Thoracic aorta (tissue), 2 donors: ENCODE data around the gene C7. TPM values are rescaled to one million over a fixed set of nuclear protein-coding genes. Genes with fewer than 3 reads are reported as not detected.

Experiments
- ATAC-seq: fragments of 150-250 bp; one replicate; pipeline ENCODE4 v1.8.0; 2017; ENCODE audit warnings: low read depth; ENCODE audit not compliant: insufficient number of reproducible peaks, low FRiP score
- DNase-seq: peaks from one replicate; pipeline ENCODE4 v3.0.0-alpha.2; 2020; ENCODE audit warnings: low spot score
- H3K27ac ChIP-seq, 2 donors: fragments of 200-600 bp; sonication (generic); 1 replicate in 1 of 2; 2 replicates in 1 of 2; pipeline ENCODE4 v1.5.1; 2016; ENCODE audit warnings: mild to moderate bottlenecking in 2 of 2, moderate library complexity in 2 of 2
- H3K27me3 ChIP-seq: fragments of 200-600 bp; sonication (generic); replicated peaks from 2 replicates; pipeline ENCODE4 v1.6.0; 2016; ENCODE audit warnings: mild to moderate bottlenecking; ENCODE audit not compliant: insufficient read depth
- H3K36me3 ChIP-seq: fragments of 200-600 bp; sonication (generic); one replicate; pipeline ENCODE4 v1.5.1; 2016
- H3K4me1 ChIP-seq, 2 donors: fragments of 200-600 bp; sonication (generic); 1 replicate in 1 of 2; 2 replicates in 1 of 2; pipeline versions ENCODE4 v1.5.1 to v1.6.0; 2016; ENCODE audit warnings: low read depth in 2 of 2, mild to moderate bottlenecking in 1 of 2; ENCODE audit not compliant: control insufficient read depth in 1 of 2
- H3K4me3 ChIP-seq: fragments of 200-600 bp; sonication (generic); 2 replicates; pipeline ENCODE4 v1.5.1; 2016; ENCODE audit warnings: mild to moderate bottlenecking
- H3K9me3 ChIP-seq: fragments of 200-600 bp; sonication (generic); 2 replicates; pipeline ENCODE4 v1.5.1; 2016
- CTCF ChIP-seq: fragments of 200-600 bp; sonication (generic); IDR thresholded peaks from one replicate; pipeline ENCODE4 v1.5.1; 2019; ENCODE audit warnings: antibody characterized with exemption
- total RNA-seq, 2 donors: library from RNA; depleted of rRNA; stranded (reverse); fragments of >200 nt; gene quantifications; one replicate each; pipeline versions ENCODE4 v1.1.0 to v1.2.3, GENCODE V29; 2016

C7 gene
- total RNA-seq, 2 donors from 2014 or later: 99.5 to 105 TPM

GRCh38 chr5:40914835-40915234 lies 5.5 kb downstream of the C7 start:
- no peak for TF ChIP-seq CTCF
- ATAC-seq (no peak), DNase-seq (no peak)
- Histone ChIP-seq H3K27me3 (no peaks in the 10 kb centered on the region), H3K27ac (no peak overlapping the region), H3K9me3 (no peaks in the 10 kb centered on the region), H3K36me3 (no peaks in the 10 kb centered on the region), H3K4me1 (peaks cover 0 to 14% of the 10 kb centered on the region in 2 donors), H3K4me3 (no peak overlapping the region)

DNA sequence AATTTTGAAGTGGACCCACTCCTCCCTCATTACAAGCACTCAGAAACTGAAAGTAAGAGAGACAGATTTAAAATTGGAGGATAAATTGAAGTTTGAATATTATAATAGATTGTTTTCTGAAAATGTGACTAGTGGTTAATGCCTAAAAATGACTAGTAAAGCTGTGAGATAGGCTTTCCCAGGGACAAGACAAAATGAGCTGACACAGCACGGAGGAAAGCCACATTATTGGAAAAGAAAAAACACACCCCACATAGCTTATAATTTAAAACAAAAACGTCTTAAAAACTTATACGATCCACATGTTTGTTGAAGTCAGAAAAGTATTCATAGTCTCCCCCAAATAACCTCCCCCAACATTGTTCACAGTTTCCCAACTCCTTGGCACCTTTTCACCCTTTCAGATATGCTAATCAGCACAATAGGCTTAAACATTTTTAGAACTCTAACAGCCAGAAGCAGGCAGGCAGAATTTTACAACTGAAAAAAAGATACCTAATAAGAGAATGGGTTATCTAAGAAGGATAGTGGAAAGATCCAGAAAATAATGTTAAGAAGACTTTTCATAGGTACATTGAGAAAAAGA lies 6.1 kb downstream of the C7 start:
- DNase-seq (no peak), ATAC-seq (no peak)
- Histone ChIP-seq H3K36me3 (no peaks in the 10 kb centered on the region), H3K27ac (no peak overlapping the region), H3K4me1 (peaks cover 0 to 14% of the 10 kb centered on the region in 2 donors), H3K4me3 (no peak overlapping the region), H3K9me3 (no peaks in the 10 kb centered on the region), H3K27me3 (no peaks in the 10 kb centered on the region)
- TF ChIP-seq CTCF: no peak

GRCh38 chr5:40916226-40916625 lies 6.9 kb downstream of the C7 start:
- no peak overlapping the region for H3K27ac ChIP-seq
- peaks cover 0 to 14% of the 10 kb centered on the region in 2 donors for H3K4me1 ChIP-seq
- no peaks in the 10 kb centered on the region for H3K27me3 ChIP-seq
- no peaks in the 10 kb centered on the region for H3K36me3 ChIP-seq
- H3K4me3 ChIP-seq: no peak overlapping the region
- H3K9me3 ChIP-seq: no peaks in the 10 kb centered on the region
- TF ChIP-seq CTCF: no peak
- DNase-seq (no peak), ATAC-seq (no peak)

DNA sequence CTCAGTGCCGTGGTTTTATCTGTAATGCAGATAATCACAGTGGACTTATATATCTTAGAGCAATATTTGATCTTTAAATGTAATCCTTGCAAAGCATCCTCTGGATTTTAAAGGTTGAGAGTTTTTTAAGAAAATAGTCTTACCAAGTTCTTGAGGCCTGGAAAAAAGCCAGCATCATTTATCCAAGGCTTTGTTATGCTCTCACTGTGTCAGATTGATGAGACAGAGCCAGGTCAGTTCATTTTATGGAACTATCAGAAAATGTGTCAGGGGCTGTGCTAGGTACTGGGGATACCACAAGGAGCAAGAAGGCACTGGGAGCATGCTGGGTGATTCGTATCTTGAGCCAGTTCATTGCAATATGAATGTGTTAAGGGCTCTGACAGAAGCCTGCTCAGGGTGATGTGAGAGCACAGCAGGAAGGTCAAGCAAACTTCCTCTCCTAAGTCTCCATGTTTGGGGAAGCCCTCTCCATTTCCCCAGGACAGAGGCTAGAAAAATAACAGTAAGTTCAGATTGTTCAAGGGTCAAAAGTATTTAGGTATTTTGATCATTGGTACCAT lies 19.7 kb downstream of the C7 start:
- TF ChIP-seq CTCF: no peak
- DNase-seq: no peak

GRCh38 chr5:40932766-40933165 lies 23.5 kb downstream of the C7 start:
- no peak overlapping the region for H3K4me3 ChIP-seq
- ATAC-seq (no peak), DNase-seq (no peak)
- H3K4me1 ChIP-seq: no peaks in the 10 kb centered on the region
- H3K36me3 ChIP-seq: no peaks in the 10 kb centered on the region
- no peaks in the 10 kb centered on the region for H3K27me3 ChIP-seq
- no peaks in the 10 kb centered on the region for H3K9me3 ChIP-seq
- H3K27ac ChIP-seq: no peak overlapping the region
- TF ChIP-seq CTCF: no peak

More for the DNA sequence above, 19.7 kb downstream of the C7 start:
- H3K36me3 ChIP-seq: no peaks in the 10 kb centered on the region
- no peak overlapping the region for H3K27ac ChIP-seq
- no peak for ATAC-seq
- H3K9me3 ChIP-seq: peaks cover 17% of the 10 kb centered on the region
- H3K4me1 ChIP-seq: no peaks in the 10 kb centered on the region
- H3K27me3 ChIP-seq: no peaks in the 10 kb centered on the region
- no peak overlapping the region for H3K4me3 ChIP-seq
